Putamen (tissue), 1 donor: ENCODE results near the gene MRPL11.

Experiments
- DNase-seq: peaks from one replicate; pipeline ENCODE4 v3.0.0-alpha.2; 2016; ENCODE audit warnings: low spot score

The MRPL11 gene

DNA sequence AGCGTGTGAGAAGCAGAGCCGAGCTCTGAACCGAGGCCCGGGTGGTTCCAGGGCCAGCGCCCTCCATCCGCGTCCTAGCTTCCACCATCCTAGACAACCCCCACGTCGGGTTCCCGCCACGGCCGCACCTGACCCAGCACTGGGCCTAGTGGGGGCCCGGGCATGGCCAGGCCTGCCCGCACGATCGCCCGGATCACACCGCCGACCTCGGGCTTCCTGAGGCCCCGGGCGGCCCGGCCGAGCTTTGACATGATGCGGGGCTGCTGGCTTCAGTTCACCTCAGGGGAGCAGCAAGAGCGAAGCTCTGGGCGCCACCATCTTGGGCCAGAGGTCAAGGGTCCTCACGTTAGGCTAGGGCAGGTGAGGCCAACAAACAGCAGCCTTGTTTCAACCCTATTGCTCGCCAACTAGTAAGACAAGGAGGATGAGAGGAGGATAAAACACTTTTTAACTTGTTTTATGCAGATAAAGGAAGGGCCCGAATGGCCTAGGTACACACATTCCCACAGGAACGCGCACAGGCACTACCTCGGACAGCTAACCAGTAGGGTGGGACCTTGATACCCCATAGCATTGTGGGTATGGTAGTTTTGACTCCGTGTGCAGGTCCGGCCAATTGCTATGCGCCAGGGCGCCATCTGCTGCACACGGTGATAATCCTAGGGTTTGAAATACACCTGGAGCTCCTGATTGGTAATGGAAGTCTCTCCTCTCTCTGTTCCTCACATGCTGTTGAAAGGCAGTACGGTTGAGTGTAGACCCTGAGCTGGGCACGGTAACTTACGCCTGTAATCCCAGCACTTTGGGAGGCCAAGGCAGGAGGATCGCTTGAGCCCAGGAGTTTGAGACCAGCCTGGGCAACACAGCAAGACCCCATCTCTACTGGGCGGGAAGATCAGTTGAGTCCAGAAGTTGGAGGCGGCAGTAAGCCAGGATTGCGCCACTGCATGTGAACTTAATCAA is at the start of gene MRPL11:
MRPL11 (minus strand) TSS at position 345 of the 963 bp plus-strand sequence; CDS start at position 251, 94 bp downstream.
- peak; percentile 92 for DNase-seq

- DNase-seq = no peak
Measured at GRCh38 chr11:66484806-66485380, 46.2 kb upstream of the MRPL11 start.

DNA sequence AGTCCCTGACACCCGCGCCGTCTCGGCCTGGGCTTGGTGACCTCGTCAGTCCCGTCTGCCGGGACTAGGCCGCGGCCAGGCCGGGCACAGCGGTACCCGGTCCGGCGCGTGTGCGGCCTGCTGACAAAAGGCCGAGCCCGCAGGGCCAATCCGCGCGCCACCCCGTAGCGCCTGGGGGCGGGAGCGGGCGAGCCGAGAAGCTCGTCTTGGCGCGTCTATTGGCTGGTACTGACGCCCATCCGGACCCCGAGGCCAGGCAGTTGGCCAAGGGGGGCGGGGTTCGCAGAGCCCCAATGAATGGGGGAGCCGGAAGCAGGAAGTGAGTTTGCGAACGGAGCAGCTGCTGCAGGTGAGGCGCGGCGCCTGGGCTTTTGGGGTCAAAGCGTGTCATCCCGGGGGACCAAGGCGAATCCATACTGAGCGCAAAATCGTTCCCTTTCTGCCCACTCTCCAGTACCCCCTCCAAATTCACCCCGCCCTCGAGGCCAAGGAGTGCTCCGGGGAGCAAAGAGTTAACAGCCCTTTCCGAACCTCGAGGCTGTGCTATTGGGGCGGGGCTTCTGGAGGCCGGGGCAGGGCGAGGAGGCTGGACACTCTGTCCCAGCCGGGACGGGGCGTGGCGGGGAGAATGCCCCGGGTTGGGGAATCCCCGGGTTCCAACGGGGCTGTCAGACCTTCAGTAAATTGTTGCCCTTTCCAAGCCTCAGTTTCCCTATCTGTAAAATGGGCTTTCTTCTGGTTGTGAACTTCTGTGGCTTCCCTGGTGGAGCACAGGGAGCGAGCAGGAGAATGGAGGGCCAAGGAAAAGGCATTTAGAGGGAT is 41.7 kb upstream of the MRPL11 start, which contains the start of gene DPP3:
DPP3 (plus strand) TSS at position 318 of the 822 bp plus-strand sequence. CDS start 1,767 bp downstream, outside the sequence.
- DNase-seq = peak; percentile 97

DNA sequence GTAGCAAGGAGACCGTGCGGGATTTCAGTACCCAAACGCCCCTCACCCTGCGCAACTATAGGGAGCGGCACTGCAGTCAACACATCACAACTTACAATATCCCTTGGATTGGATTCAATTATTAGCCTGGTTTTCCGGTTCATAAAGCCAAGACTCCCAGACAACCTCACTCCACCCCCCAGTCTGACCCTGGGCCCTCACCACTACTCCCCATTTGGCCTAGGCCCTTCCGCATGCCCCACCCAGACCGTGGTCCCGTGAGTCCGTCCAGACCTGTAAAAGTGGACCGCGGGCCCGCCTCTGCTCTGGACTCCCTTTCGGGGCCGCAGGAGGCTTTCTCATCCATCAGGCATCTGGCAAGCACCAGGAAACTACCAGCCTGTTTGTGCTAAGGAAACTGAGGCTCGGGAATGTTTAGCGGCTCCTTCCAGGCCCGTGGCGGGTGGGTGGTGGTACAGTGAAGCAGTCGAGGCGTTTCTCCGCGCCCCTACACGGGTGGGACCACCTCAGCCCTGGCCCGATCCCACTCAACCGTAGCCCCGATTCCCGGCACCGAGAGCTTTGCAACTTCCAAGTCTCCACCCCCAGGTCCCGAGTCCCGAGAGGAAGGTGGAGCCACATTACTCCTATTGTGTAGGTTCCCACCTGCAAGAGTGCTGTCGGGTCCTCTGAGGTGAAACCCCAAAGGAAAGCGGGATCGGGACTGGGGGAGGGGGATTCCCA is 40.9 kb upstream of the MRPL11 start:
- no peak for DNase-seq

DNA sequence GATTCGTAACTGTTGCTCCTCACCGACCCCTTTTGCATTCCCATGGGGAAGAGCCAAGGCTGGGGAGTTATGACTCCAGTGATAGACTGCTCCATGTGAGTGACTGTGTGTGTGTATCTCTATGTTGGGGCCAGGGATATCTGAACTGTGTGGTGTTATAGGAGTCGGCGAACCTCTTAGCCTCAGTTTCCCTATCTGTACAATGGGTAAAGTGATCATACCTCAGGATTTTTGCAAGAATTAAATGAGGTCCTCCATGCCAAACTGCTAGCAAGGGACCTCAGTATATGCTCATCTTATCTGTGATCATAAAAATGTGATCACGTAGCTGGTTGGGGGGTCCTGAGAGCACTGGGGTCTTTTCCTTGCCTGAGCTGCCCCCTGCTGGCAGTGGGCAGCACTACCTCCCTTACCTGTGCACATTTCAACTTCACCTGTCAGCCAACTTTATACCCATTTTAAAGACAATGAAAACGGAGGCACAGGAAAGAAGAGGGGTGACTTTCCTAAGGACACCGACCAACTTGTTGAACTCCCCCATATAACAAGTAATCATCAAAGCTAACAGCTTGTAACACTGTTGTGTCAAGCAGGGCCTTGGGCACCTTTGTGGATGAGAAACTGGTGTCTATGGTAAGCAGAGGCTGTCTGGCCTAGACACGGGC is 40.2 kb upstream of the MRPL11 start:
- no peak for DNase-seq

- no peak for DNase-seq
Measured at GRCh38 chr11:66477263-66478201, 38.9 kb upstream of the MRPL11 start.

DNA sequence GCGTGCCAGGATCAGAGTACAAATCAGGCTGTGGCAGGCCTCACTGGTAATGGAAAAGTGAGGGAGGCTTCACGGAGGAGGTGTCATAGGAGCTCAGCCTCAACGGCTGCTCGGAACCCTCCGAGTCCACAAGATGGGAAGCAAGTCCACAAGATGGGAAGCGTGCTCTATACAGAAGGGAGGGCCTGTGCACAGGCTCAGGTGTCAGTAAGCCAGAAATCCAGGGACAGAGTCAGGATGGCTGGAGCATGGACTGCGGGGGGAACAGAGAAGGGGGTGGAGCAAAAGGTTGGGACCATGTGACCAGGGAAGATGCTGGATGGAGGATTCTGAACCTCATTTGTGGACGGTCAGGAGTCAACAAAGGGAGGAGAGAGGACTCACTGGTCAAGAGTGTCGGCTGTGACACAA is 38.2 kb upstream of the MRPL11 start:
- DNase-seq = no peak

DNA sequence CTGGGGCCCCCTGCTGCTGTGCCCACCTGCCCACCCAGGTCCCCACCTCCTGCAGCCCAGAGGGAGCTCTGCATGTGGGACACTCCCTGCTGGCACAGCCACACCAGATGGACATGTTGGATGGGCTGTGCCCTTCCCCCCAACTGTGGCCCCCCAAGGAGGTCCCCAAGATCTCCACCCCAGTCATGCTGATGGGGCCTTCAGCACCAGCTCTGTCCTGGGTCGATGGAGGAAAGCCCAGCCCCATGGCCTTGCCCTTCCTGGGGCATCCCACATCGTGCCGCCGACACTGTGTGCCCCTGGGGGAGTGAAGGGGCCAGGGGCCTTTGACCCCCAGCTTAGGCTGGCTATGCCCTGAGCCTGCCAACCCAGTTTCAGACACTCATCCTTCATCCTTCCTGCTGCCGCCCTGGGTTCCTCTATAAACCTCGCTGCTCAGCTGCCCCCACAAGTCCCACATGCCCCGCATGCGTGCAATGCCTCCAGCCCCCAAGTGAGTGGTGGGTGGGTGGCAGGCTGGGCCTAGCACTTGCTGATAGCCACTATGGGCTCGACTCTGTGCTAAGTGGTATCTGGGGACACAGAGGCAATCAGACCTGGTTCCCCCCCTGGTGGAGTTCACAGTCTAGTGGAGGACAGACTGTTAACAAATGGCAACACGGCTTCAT is 37.7 kb upstream of the MRPL11 start:
- no peak for DNase-seq

- DNase-seq = no peak
Measured at GRCh38 chr11:66475349-66476172, 36.9 kb upstream of the MRPL11 start.

DNA sequence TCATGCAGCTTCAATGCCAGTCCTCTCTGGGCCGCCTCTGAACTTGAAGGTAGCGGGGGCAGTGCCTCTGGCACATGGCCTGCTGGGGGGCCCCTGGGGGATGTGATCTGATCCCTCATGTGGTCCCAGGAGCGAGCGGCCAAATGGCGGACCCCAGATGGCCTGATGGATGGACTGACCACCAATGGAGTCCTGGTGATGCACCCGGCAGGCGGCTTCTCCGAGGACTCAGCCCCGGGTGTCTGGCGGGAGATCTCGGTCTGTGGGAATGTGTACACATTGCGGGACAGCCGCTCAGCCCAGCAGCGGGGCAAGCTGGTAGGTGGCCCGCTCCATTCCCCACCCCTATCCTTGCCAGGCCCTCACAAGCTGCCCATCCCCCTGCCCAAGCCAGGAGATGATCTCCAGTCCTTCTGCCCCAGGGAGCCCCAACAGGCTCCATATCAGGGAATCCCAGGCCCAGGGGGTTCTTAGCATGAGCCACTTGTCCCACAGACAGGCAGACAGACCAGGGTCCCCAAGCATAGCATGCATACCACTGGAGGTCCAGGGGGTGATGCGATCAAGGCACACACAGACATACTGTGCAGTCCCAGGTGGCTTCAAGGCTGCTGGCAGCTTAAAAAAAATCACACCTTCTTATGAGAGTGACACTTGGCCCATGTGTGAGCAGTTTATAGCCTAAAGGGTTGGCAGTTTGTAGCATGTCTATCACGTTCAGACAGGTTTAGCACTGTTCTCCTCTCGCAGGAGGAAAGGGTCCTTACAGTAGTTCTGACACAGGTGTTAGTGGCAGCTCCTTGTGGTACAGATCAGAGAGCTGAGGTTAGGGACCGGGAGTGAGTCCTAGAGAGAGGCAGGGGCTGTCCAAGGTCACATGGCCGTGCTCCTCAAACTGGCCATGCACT is 35.2 kb upstream of the MRPL11 start:
- no peak for DNase-seq

- no peak for DNase-seq
Measured at GRCh38 chr11:66473167-66473566, 34.5 kb upstream of the MRPL11 start.

- no peak for DNase-seq
Measured at GRCh38 chr11:66472054-66472453, 33.4 kb upstream of the MRPL11 start.

- no peak for DNase-seq
Measured at GRCh38 chr11:66471142-66471541, 32.5 kb upstream of the MRPL11 start.

DNA sequence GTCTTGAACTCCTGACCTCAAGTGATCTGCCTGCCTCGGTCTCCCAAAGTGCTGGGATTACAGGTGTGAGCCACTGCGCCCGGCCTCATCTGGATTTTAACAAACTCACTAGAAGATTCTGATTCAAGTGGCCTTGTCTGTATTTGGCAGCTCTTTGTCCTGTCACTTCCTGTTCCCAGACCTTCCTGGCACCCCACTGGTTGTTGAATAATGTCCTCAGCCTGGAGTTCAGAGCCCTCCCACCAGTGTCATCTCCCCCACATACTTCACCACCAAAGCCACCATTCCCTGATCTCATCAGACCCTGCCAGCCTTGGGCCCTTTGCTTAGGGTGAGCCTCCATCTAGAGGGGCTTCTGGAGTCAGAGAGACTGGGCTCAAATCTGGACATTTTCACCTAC is 31.4 kb upstream of the MRPL11 start:
- no peak for DNase-seq

DNA sequence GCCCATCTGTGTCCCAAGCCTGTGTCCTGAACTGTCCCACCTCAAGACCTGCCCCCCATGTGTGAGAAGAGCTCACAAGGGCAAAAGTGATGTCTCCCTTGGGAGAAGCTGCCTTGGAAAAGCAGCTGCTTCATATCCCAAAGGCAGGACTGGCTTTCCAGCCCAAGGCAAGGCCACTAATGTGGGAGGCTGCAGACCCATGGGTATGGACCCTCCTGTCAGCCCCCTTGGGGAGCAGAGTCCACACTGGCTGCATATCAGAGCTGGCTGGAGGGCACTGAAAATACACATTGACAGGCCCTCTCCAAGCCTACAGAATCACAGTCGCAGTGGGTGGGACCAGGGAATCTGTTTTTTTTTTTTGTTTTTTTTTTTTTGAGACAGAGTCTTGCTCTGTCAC is 30.8 kb upstream of the MRPL11 start:
- DNase-seq = no peak

DNA sequence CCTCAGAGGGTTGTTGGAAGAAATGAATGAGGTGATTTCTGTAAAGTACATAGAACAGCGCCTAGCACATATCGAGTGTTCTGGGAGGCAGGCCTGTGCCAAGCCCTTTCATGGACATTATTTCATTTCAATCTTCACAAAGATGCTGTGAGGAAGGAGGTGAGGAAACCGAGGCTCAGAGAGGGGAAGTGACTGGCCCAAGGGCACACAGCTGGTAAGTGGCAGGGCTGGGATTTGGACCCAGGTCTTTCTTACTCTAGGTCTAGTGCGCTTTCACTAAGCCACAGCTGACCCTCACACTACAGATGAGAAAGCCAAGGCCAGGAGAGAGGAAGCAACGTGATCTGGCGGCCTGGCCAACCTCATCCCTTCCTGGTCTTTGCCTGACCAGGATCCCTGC is 30.0 kb upstream of the MRPL11 start:
- DNase-seq = no peak

DNA sequence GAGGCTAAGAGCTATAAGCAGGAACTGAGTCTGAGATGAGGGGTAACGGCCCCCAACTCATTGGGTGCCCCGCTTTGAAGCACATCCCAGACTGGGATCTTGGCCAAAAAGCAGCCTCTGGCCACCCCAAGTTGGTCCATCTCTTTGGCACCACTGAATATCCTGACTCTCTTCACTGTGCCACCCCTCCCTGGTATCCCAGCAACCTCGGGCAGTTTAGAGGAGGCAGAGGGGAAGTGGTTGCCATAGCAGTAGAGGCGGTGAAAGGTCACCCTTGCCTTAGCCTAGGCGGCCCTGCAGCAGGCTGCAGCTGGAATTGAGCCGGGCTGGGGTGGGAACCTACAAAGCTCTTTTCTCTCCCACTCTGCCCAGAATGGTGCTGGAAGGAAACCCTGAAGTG is 29.1 kb upstream of the MRPL11 start:
- no peak for DNase-seq
